ENCODE measurements around the gene EPS8L3. TPM values are rescaled to one million over a fixed set of nuclear protein-coding genes. Genes with fewer than 3 reads are reported as not detected.

EPS8L3 gene
- polyA plus RNA-seq, 1 of the 3 experiments (the other 2 are of a cell fraction) = not detected

- H3K27ac ChIP-seq (ENCODE audit: low read depth in 2 of 2, low read length in 1 of 2) = peak within 1 kb of the TSS in 1 of 2 experiments; percentile 80; a peak in 1 of 4 replicates
Observed at GRCh38 chr1:109740615-109741373, 22.9 kb downstream of the EPS8L3 start, which contains the start of gene GSTM3. TSS of gene GSTM3 (minus strand) at chr1:109741038. CDS start at chr1:109740287, 751 bp downstream.

DNA sequence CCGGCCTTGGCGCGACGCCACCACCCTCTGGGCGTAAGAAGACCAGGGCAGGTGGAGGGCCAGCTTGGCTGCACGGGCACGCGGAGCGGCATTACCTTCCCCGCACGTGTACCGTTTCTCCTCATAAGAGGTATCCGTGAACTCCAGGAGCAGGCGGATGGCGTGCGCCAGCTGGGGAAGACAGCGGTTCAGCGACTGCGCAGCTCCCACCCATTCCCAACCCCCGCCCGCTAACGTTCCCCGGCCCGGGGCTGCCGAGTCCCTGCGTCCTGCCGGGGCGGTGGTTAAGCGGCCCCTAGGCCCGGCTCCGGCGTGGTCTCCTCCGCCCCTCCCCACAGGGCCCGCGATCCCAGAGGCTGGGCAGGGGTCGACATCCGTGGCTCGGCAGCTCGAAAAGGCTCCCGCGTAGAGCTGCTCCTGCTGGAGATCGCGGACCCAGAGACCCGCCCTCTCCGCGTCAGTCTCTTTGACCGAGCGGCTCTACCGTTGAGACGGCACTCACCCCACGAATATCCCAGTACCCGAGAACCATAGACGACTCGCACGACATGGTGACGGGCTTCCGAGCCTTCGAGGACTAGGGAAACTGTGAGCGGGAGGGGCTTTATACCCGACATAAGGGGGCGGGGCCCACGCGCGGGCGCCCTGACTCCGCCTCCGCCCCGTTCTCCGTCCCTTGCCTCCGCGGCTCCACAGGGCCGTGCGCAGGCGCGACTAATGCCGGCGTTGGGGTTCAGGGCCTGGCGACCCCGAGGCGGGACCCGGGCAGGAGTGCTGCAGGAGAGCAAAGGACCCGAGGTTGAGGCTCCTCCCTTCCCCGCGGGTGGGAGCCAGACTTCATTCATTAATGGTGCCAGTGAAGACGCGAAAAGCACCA lies 23.7 kb downstream of the EPS8L3 start:
- Histone ChIP-seq H3K9ac (peak overlapping the region; percentile 73), H3K9me3 (no peaks in the 10 kb centered on the region), H3K9me2 (no peaks in the 10 kb centered on the region), H3K27me3 (ENCODE audit: insufficient read depth) (no peaks in the 10 kb centered on the region), H2AFZ (ENCODE audit: low read depth) (peak overlapping the region; percentile 96), H3K36me3 (replicated peaks in 1 of 2; ENCODE audit: control insufficient read depth in 1 of 2, insufficient read depth in 2 of 2, low read length in 1 of 2) (peaks cover 16 to 19% of the 10 kb centered on the region in 2 experiments), H3K4me1 (ENCODE audit: control insufficient read depth in 1 of 2, insufficient read depth in 2 of 2, low read depth in 1 of 2, low read length in 1 of 2) (peaks cover 0 to 11% of the 10 kb centered on the region in 2 experiments; a peak in 2 of 4 replicates), H3F3A (replicated peaks; ENCODE audit: insufficient read depth) (no peaks in the 10 kb centered on the region), H3K27ac (ENCODE audit: low read depth in 2 of 2, low read length in 1 of 2) (peak overlapping the region in 1 of 2 experiments; percentile 80; a peak in 1 of 4 replicates), H3K79me2 (ENCODE audit: insufficient read depth) (no peaks in the 10 kb centered on the region), H3K4me3 (ENCODE audit: low read depth in 2 of 2, low read length in 1 of 2) (peak overlapping the region; percentile 73 to 81), H4K20me1 (ENCODE audit: insufficient read depth) (no peaks in the 10 kb centered on the region), H3K4me2 (peak overlapping the region; percentile 94)
- peak; percentile 87 for TF ChIP-seq MAX (IDR thresholded peaks at IDR 0.05; ENCODE audit: low read depth)
- peak; percentile 85 for TF ChIP-seq MXI1 (IDR thresholded peaks at IDR 0.05; ENCODE audit: low read depth, low read length)
- TF ChIP-seq FOSL2 (IDR thresholded peaks at IDR 0.05; ENCODE audit: borderline replicate concordance, low read depth) = no peak
- no peak for TF ChIP-seq JUND (IDR thresholded peaks at IDR 0.05)
- TF ChIP-seq NRF1 (IDR thresholded peaks at IDR 0.05; ENCODE audit: low read depth, low read length) = peak; percentile 79
- TF ChIP-seq TEAD4 (IDR thresholded peaks at IDR 0.05; ENCODE audit: borderline replicate concordance, insufficient read depth) = no peak
- 0 out of 2 replicates have a peak, but pooled peaks have one; percentile 42 for TF ChIP-seq TAF1 (IDR thresholded peaks at IDR 0.05; ENCODE audit: borderline replicate concordance, low read depth, low read length)
- peak; percentile 89 for TF ChIP-seq POLR2AphosphoS5 (IDR thresholded peaks at IDR 0.05; ENCODE audit: low read depth, low read length)
- 0 out of 2 replicates have a peak, but pooled peaks have one; percentile 14 for TF ChIP-seq YY1 (IDR thresholded peaks at IDR 0.05; ENCODE audit: low read depth)
- TF ChIP-seq FOXJ3 (CRISPR knock-in tag; IDR thresholded peaks at IDR 0.05) = no peak
- TF ChIP-seq CHD2 (IDR thresholded peaks at IDR 0.05; ENCODE audit: low read length, partially characterized antibody) = peak; percentile 28
- 3% methylated on average over 27 of the region's 86 CpGs for WGBS (ENCODE audit: low lambda C conversion rate)
- POLR2A ChIA-PET = interaction anchor here (0.5 to 1.6 kb wide), 4 partner anchors 9 to 222 kb away, joined by 3 to 4 read pairs (median 4); no protein-coding TSS in a partner anchor
- CTCF ChIA-PET = interaction anchor here (0.5 to 2.5 kb wide), 8 partner anchors 9 to 243 kb away, joined by 3 to 8 read pairs (median 4); no protein-coding TSS in a partner anchor
- DNase-seq = peak; percentile 96

More at GRCh38 chr1:109740615-109741373, 22.9 kb downstream of the EPS8L3 start, which contains the start of gene GSTM3:
- CTCF ChIA-PET = interaction anchor here (0.5 to 2.5 kb wide), 8 partner anchors 9 to 243 kb away, joined by 3 to 8 read pairs (median 3); no protein-coding TSS in a partner anchor
- Histone ChIP-seq H3K4me1 (ENCODE audit: control insufficient read depth in 1 of 2, insufficient read depth in 2 of 2, low read depth in 1 of 2, low read length in 1 of 2) (peaks cover 0 to 11% of the 10 kb centered on the region in 2 experiments; a peak in 2 of 4 replicates), H3K27me3 (ENCODE audit: insufficient read depth) (no peaks in the 10 kb centered on the region), H3K9me3 (no peaks in the 10 kb centered on the region), H3F3A (replicated peaks; ENCODE audit: insufficient read depth) (no peaks in the 10 kb centered on the region), H2AFZ (ENCODE audit: low read depth) (peak within 1 kb of the TSS; percentile 96), H3K79me2 (ENCODE audit: insufficient read depth) (no peaks in the 10 kb centered on the region), H3K9ac (peak within 1 kb of the TSS; percentile 73), H3K9me2 (no peaks in the 10 kb centered on the region), H4K20me1 (ENCODE audit: insufficient read depth) (no peaks in the 10 kb centered on the region), H3K4me2 (peak within 1 kb of the TSS; percentile 94), H3K4me3 (ENCODE audit: low read depth in 2 of 2, low read length in 1 of 2) (peak within 1 kb of the TSS; percentile 73 to 81), H3K36me3 (replicated peaks in 1 of 2; ENCODE audit: control insufficient read depth in 1 of 2, insufficient read depth in 2 of 2, low read length in 1 of 2) (peaks cover 16 to 19% of the 10 kb centered on the region in 2 experiments)
- POLR2A ChIA-PET = interaction anchor here (1.0 to 1.6 kb wide), 2 partner anchors 12 to 23 kb away, joined by 3 to 4 read pairs; no protein-coding TSS in a partner anchor
- WGBS (ENCODE audit: low lambda C conversion rate) = 48% methylated on average over 4 of the region's 10 CpGs
- no peak for TF ChIP-seq NRF1 (IDR thresholded peaks at IDR 0.05; ENCODE audit: low read depth, low read length)
- no peak for TF ChIP-seq GABPA (IDR thresholded peaks at IDR 0.05; ENCODE audit: low read depth)
- no peak for TF ChIP-seq RCOR1 (IDR thresholded peaks at IDR 0.05; ENCODE audit: low read length)
- no peak for TF ChIP-seq TCF12 (IDR thresholded peaks at IDR 0.05)
- TF ChIP-seq, protein P1, sequence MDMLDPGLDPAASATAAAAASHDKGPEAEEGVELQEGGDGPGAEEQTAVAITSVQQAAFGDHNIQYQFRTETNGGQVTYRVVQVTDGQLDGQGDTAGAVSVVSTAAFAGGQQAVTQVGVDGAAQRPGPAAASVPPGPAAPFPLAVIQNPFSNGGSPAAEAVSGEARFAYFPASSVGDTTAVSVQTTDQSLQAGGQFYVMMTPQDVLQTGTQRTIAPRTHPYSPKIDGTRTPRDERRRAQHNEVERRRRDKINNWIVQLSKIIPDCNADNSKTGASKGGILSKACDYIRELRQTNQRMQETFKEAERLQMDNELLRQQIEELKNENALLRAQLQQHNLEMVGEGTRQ (IDR thresholded peaks at IDR 0.05; ENCODE audit: borderline replicate concordance, low read depth, low read length) = no peak
- TF ChIP-seq, protein P2, sequence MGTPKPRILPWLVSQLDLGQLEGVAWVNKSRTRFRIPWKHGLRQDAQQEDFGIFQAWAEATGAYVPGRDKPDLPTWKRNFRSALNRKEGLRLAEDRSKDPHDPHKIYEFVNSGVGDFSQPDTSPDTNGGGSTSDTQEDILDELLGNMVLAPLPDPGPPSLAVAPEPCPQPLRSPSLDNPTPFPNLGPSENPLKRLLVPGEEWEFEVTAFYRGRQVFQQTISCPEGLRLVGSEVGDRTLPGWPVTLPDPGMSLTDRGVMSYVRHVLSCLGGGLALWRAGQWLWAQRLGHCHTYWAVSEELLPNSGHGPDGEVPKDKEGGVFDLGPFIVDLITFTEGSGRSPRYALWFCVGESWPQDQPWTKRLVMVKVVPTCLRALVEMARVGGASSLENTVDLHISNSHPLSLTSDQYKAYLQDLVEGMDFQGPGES (IDR thresholded peaks at IDR 0.05; ENCODE audit: low read depth, low read length) = no peak
- TF ChIP-seq MAX (IDR thresholded peaks at IDR 0.05; ENCODE audit: low read depth) = no peak
- no peak for TF ChIP-seq MEF2A (IDR thresholded peaks at IDR 0.05; ENCODE audit: borderline replicate concordance, low read depth)
- no peak for TF ChIP-seq FOXJ3 (CRISPR knock-in tag; IDR thresholded peaks at IDR 0.05)
- no peak for TF ChIP-seq CHD2 (IDR thresholded peaks at IDR 0.05; ENCODE audit: low read length, partially characterized antibody)
- no peak for TF ChIP-seq JUND (IDR thresholded peaks at IDR 0.05)
- TF ChIP-seq SIN3A (IDR thresholded peaks at IDR 0.05; ENCODE audit: borderline replicate concordance, low read depth, low read length) = no peak
- no peak for DNase-seq
